ENCODE measurements around the gene DEFB131B. TPM values are rescaled to one million over a fixed set of nuclear protein-coding genes. Genes with fewer than 3 reads are reported as not detected.

Gene DEFB131B
- total RNA-seq, 1 donor from 2014 or later = not detected

DNA sequence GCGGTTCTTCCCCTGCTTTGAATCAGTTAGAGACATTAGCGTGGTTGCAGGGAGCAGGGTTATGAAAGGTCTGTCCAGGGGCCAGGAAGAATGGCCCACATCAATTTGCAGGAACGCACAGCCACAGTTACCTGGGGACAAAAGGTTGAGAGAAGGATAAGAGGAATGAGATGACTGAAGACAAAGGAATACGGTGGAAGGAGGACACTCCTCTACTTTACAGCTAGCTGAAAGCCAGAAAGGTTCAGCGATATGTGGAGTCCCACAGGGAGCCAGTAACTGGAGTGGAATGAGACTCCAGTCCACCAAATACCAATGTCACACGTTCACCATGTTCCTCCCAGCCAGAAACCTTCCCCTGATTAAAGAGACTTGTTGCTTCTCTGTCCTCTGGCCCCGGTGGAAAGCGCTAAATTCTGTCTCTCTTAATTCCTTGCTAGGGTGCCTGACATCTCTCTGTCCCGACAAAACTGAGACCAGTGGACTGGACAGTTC is 39.4 kb downstream of the DEFB131B start:
- no peaks in the 10 kb centered on the region for H3K36me3 ChIP-seq
- no peak overlapping the region for H2AFZ ChIP-seq (replicated peaks)
- H3K9me3 Mint-ChIP-seq = no peaks in the 10 kb centered on the region
- H3K79me2 ChIP-seq (ENCODE audit: low read depth) = no peaks in the 10 kb centered on the region
- TF ChIP-seq, protein P1, sequence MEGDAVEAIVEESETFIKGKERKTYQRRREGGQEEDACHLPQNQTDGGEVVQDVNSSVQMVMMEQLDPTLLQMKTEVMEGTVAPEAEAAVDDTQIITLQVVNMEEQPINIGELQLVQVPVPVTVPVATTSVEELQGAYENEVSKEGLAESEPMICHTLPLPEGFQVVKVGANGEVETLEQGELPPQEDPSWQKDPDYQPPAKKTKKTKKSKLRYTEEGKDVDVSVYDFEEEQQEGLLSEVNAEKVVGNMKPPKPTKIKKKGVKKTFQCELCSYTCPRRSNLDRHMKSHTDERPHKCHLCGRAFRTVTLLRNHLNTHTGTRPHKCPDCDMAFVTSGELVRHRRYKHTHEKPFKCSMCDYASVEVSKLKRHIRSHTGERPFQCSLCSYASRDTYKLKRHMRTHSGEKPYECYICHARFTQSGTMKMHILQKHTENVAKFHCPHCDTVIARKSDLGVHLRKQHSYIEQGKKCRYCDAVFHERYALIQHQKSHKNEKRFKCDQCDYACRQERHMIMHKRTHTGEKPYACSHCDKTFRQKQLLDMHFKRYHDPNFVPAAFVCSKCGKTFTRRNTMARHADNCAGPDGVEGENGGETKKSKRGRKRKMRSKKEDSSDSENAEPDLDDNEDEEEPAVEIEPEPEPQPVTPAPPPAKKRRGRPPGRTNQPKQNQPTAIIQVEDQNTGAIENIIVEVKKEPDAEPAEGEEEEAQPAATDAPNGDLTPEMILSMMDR (IDR thresholded peaks at IDR 0.05) = no peak
- TF ChIP-seq EZH2 (IDR thresholded peaks at IDR 0.05) = no peak
- TF ChIP-seq EZH2phosphoT487 (IDR thresholded peaks at IDR 0.05) = no peak
- peaks cover 9% of the 10 kb centered on the region for H3K36me3 Mint-ChIP-seq
- H3K4me3 Mint-ChIP-seq = no peak overlapping the region
- H3K4me3 ChIP-seq = no peak overlapping the region
- no peak for DNase-seq (ENCODE audit: low spot score)
- no peak overlapping the region for H3K27ac Mint-ChIP-seq
- no peaks in the 10 kb centered on the region for H3K4me1 Mint-ChIP-seq
- H3K27me3 Mint-ChIP-seq (ENCODE audit: insufficient read depth, low read depth) = no peaks in the 10 kb centered on the region
- H3K9ac ChIP-seq = no peak overlapping the region
- no peaks in the 10 kb centered on the region for H3K4me1 ChIP-seq
- H4K20me1 ChIP-seq (ENCODE audit: low read depth) = no peaks in the 10 kb centered on the region
- no peaks in the 10 kb centered on the region for H3F3A ChIP-seq (ENCODE audit: low read depth)
- H3K27ac ChIP-seq = no peak overlapping the region
- H3K9me3 ChIP-seq (ENCODE audit: low read depth) = no peaks in the 10 kb centered on the region
- no peaks in the 10 kb centered on the region for H3K27me3 ChIP-seq
- no peak overlapping the region for H3K4me2 ChIP-seq

DNA sequence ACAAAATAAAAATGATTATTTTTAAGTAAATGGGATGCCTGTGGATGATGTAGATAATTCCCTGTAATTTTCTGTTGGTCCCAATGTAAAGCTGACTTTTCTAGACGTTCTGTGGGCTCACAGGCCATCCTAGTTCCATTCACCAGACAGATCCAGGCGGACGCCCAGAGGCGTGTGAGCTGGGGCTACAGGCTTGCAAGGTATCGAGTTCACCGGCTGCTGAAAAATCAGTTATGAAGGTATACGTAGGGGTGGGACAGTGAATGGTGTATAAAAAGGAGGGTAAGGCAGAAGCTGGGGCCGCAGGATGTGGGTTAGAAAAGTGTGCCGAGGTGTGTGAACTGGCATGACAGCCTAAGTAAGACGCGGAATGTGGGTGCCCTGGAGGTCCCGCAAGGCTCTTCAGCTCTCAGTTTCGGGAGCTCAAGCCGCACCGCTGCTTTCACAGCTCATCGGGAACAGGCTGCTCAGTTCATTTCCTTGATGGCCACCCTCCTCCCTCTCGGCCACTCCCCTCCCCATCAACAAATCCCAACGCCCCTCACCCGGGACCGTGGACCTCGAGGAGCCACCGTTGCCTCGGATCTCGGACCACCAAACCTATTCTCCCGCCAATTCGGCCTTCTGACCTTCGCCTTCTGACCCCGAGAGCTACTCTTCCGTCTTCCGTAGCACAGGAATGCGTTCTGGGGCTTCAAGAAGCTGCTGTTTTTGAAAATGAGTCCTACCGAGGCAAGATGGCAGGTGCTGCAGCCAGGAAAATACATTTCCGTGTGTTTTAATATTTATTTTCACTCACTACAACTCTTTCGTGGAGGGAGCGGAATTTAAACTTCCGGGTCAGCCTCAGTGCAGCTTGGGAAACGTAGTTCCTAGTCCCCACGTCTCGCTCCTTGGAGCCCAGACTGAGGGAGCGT is 49.8 kb downstream of the DEFB131B start, which contains the start of gene XNDC1N:
XNDC1N (minus strand) TSS at position 775 of the 917 bp plus-strand sequence. CDS start 5,241 bp downstream, outside the sequence.
- peak; percentile 91 for DNase-seq (ENCODE audit: low spot score)

DNA sequence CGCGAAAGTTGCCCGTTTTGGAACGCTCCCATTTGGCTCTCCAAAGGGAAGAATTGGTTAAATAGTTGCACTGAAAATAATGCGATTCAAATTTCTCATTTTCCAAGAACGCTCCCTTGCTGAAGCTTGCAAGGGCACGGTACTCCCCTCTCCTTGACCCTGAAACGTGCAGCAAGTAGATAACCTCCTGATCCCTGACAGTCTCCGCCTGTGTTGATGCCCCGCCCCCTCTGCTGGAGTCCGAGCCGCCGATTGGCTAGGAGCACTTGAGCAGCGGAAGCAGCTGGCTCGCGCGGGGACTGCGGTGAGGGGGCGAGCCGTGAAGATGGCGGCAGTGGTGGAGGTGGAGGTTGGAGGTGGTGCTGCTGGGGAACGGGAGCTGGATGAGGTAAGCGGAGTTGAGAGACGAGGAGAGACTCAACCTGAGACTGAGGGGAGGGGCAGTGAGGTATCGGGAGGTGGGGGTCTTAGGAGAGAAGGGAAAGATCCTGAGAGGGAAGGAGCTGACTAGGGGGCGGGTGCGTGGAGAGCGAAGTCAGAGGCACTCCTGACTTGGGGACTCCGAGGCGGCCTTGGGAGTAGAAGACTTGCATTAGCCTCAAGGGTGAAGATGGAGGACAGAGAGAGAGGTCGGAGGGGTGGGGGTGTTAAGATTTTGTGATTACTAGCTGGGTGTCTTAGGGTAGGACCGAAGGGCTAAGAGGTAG is 50.6 kb downstream of the DEFB131B start, which contains the start of gene RNF121:
RNF121 (plus strand) TSS at position 310 of the 707 bp plus-strand sequence; CDS start at position 326, 16 bp downstream.
- Histone ChIP-seq H3K79me2 (ENCODE audit: low read depth) (peaks cover 68% of the 10 kb centered on the region), H3F3A (ENCODE audit: low read depth) (no peaks in the 10 kb centered on the region), H3K4me2 (peak within 1 kb of the TSS; percentile 96), H4K20me1 (ENCODE audit: low read depth) (peaks cover 35% of the 10 kb centered on the region), H3K9ac (peak within 1 kb of the TSS; percentile 82), H3K9me3 (ENCODE audit: low read depth) (no peaks in the 10 kb centered on the region), H3K4me1 (peaks cover 13% of the 10 kb centered on the region), H3K27ac (peak within 1 kb of the TSS; percentile 90), H2AFZ (replicated peaks) (peak within 1 kb of the TSS; percentile 100), H3K36me3 (no peaks in the 10 kb centered on the region), H3K27me3 (no peaks in the 10 kb centered on the region), H3K4me3 (peak within 1 kb of the TSS; percentile 81)
- Mint-ChIP-seq H3K27me3 (ENCODE audit: insufficient read depth, low read depth) (peaks cover 5% of the 10 kb centered on the region), H3K9me3 (no peaks in the 10 kb centered on the region), H3K4me3 (peak within 1 kb of the TSS; percentile 97), H3K27ac (peak within 1 kb of the TSS; percentile 100), H3K36me3 (peaks cover 2% of the 10 kb centered on the region), H3K4me1 (peaks cover 24% of the 10 kb centered on the region)
- DNase-seq (ENCODE audit: low spot score) = peak; percentile 98
- no peak for TF ChIP-seq EZH2 (IDR thresholded peaks at IDR 0.05)
- TF ChIP-seq, protein P1 (IDR thresholded peaks at IDR 0.05) = no peak

More for the DNA sequence above, 49.8 kb downstream of the DEFB131B start, which contains the start of gene XNDC1N:
- Histone ChIP-seq H3K9ac (peak within 1 kb of the TSS; percentile 82), H3K4me1 (peaks cover 13% of the 10 kb centered on the region), H3F3A (ENCODE audit: low read depth) (no peaks in the 10 kb centered on the region), H3K9me3 (ENCODE audit: low read depth) (no peaks in the 10 kb centered on the region), H2AFZ (replicated peaks) (peak within 1 kb of the TSS; percentile 100), H3K4me3 (peak within 1 kb of the TSS; percentile 81), H3K27ac (peak within 1 kb of the TSS; percentile 90), H3K4me2 (peak within 1 kb of the TSS; percentile 96), H3K27me3 (no peaks in the 10 kb centered on the region), H3K79me2 (ENCODE audit: low read depth) (peaks cover 60% of the 10 kb centered on the region), H4K20me1 (ENCODE audit: low read depth) (peaks cover 27% of the 10 kb centered on the region), H3K36me3 (no peaks in the 10 kb centered on the region)
- Mint-ChIP-seq H3K4me3 (peak within 1 kb of the TSS; percentile 97), H3K27me3 (ENCODE audit: insufficient read depth, low read depth) (peaks cover 5% of the 10 kb centered on the region), H3K4me1 (peaks cover 24% of the 10 kb centered on the region), H3K9me3 (no peaks in the 10 kb centered on the region), H3K36me3 (peaks cover 2% of the 10 kb centered on the region), H3K27ac (peak within 1 kb of the TSS; percentile 100)
- TF ChIP-seq EZH2phosphoT487 (IDR thresholded peaks at IDR 0.05) = no peak
- TF ChIP-seq, protein P1 (IDR thresholded peaks at IDR 0.05) = no peak
- no peak for TF ChIP-seq EZH2 (IDR thresholded peaks at IDR 0.05)

All from neural progenitor cell (in vitro differentiated cells).